Measurements from ENCODE around the gene STEAP3.

STEAP3 gene

GRCh38 chr2:119246884-119247843, 23.5 kb downstream of the STEAP3 start:
- Histone ChIP-seq H3K36me3 (ENCODE audit: control insufficient read depth in 4 of 4, insufficient read depth in 4 of 4, low read length in 3 of 4) (peaks cover 0 to 59% (median 2%) of the 10 kb centered on the region in 4 experiments), H3K4me3 (ENCODE audit: control insufficient read depth in 1 of 7, extremely low read depth in 1 of 7, insufficient read depth in 4 of 7, low read depth in 2 of 7, low read length in 6 of 7) (no peak overlapping the region), H3K9me3 (ENCODE audit: control extremely low read depth in 1 of 5, control insufficient read depth in 4 of 5, insufficient read depth in 2 of 5, low read depth in 1 of 5, low read length in 4 of 5) (peaks cover 0 to 8% (median 5%) of the 10 kb centered on the region in 5 experiments), H3K27ac (ENCODE audit: insufficient read depth in 1 of 2, low read depth in 1 of 2, low read length in 2 of 2, poor library complexity in 1 of 2, severe bottlenecking in 2 of 2) (no peak overlapping the region), H3K27me3 (replicated peaks in 2 of 5; ENCODE audit: control insufficient read depth in 4 of 5, insufficient read depth in 5 of 5, low read length in 4 of 5) (no peaks in the 10 kb centered on the region), H3K4me1 (ENCODE audit: control extremely low read depth in 1 of 4, control insufficient read depth in 4 of 4, insufficient read depth in 4 of 4, low read length in 3 of 4) (no peaks in the 10 kb centered on the region)
- POLR2A ChIA-PET = no interaction called here
- DNase-seq = no peak
- WGBS (ENCODE audit: insufficient coverage) = 95% methylated on average over 24 of the region's 24 CpGs
- CTCF ChIA-PET = no interaction called here

GRCh38 chr2:119247844-119248271, 24.2 kb downstream of the STEAP3 start:
- Histone ChIP-seq H3K4me3 (ENCODE audit: control insufficient read depth in 1 of 7, extremely low read depth in 1 of 7, insufficient read depth in 4 of 7, low read depth in 2 of 7, low read length in 6 of 7) (no peak overlapping the region), H3K27ac (ENCODE audit: insufficient read depth in 1 of 2, low read depth in 1 of 2, low read length in 2 of 2, poor library complexity in 1 of 2, severe bottlenecking in 2 of 2) (no peak overlapping the region), H3K4me1 (ENCODE audit: control extremely low read depth in 1 of 4, control insufficient read depth in 4 of 4, insufficient read depth in 4 of 4, low read length in 3 of 4) (no peaks in the 10 kb centered on the region), H3K27me3 (replicated peaks in 2 of 5; ENCODE audit: control insufficient read depth in 4 of 5, insufficient read depth in 5 of 5, low read length in 4 of 5) (no peaks in the 10 kb centered on the region), H3K36me3 (ENCODE audit: control insufficient read depth in 4 of 4, insufficient read depth in 4 of 4, low read length in 3 of 4) (peaks cover 0 to 65% (median 2%) of the 10 kb centered on the region in 4 experiments), H3K9me3 (ENCODE audit: control extremely low read depth in 1 of 5, control insufficient read depth in 4 of 5, insufficient read depth in 2 of 5, low read depth in 1 of 5, low read length in 4 of 5) (peaks cover 0 to 8% (median 5%) of the 10 kb centered on the region in 5 experiments)
- DNase-seq = no peak
- ChIA-PET POLR2A (no interaction called here), CTCF (no interaction called here)
- 96% methylated on average over 24 of the region's 29 CpGs for WGBS (ENCODE audit: insufficient coverage)

GRCh38 chr2:119248311-119248710, 24.7 kb downstream of the STEAP3 start:
- ChIA-PET POLR2A (no interaction called here), CTCF (no interaction called here)
- peaks cover 0 to 8% (median 5%) of the 10 kb centered on the region in 5 experiments for H3K9me3 ChIP-seq (ENCODE audit: control extremely low read depth in 1 of 5, control insufficient read depth in 4 of 5, insufficient read depth in 2 of 5, low read depth in 1 of 5, low read length in 4 of 5)
- no peak overlapping the region for H3K27ac ChIP-seq (ENCODE audit: insufficient read depth in 1 of 2, low read depth in 1 of 2, low read length in 2 of 2, poor library complexity in 1 of 2, severe bottlenecking in 2 of 2)
- no peaks in the 10 kb centered on the region for H3K27me3 ChIP-seq (replicated peaks in 2 of 5; ENCODE audit: control insufficient read depth in 4 of 5, insufficient read depth in 5 of 5, low read length in 4 of 5)
- H3K4me1 ChIP-seq (ENCODE audit: control extremely low read depth in 1 of 4, control insufficient read depth in 4 of 4, insufficient read depth in 4 of 4, low read length in 3 of 4) = no peaks in the 10 kb centered on the region
- DNase-seq = no peak
- 96% methylated on average over 7 of the region's 7 CpGs for WGBS (ENCODE audit: insufficient coverage)
- peaks cover 0 to 67% (median 2%) of the 10 kb centered on the region in 4 experiments for H3K36me3 ChIP-seq (ENCODE audit: control insufficient read depth in 4 of 4, insufficient read depth in 4 of 4, low read length in 3 of 4)
- no peak overlapping the region for H3K4me3 ChIP-seq (ENCODE audit: control insufficient read depth in 1 of 7, extremely low read depth in 1 of 7, insufficient read depth in 4 of 7, low read depth in 2 of 7, low read length in 6 of 7)

- Histone ChIP-seq H3K36me3 (ENCODE audit: control insufficient read depth in 4 of 4, insufficient read depth in 4 of 4, low read length in 3 of 4) (peaks cover 0 to 67% (median 2%) of the 10 kb centered on the region in 4 experiments), H3K4me1 (ENCODE audit: control extremely low read depth in 1 of 4, control insufficient read depth in 4 of 4, insufficient read depth in 4 of 4, low read length in 3 of 4) (no peaks in the 10 kb centered on the region), H3K27me3 (replicated peaks in 2 of 5; ENCODE audit: control insufficient read depth in 4 of 5, insufficient read depth in 5 of 5, low read length in 4 of 5) (no peaks in the 10 kb centered on the region), H3K9me3 (ENCODE audit: control extremely low read depth in 1 of 5, control insufficient read depth in 4 of 5, insufficient read depth in 2 of 5, low read depth in 1 of 5, low read length in 4 of 5) (peaks cover 0 to 8% (median 5%) of the 10 kb centered on the region in 5 experiments), H3K27ac (ENCODE audit: insufficient read depth in 1 of 2, low read depth in 1 of 2, low read length in 2 of 2, poor library complexity in 1 of 2, severe bottlenecking in 2 of 2) (no peak overlapping the region), H3K4me3 (ENCODE audit: control insufficient read depth in 1 of 7, extremely low read depth in 1 of 7, insufficient read depth in 4 of 7, low read depth in 2 of 7, low read length in 6 of 7) (no peak overlapping the region)
- DNase-seq = no peak
- CTCF ChIA-PET = interaction anchor here (1.3 kb wide), 1 partner anchor 18 kb away, joined by 4 read pairs; no protein-coding TSS in a partner anchor
- 100% methylated on average over 4 of the region's 5 CpGs for WGBS (ENCODE audit: insufficient coverage)
- POLR2A ChIA-PET = no interaction called here
Observed at GRCh38 chr2:119248751-119249150, 25.1 kb downstream of the STEAP3 start.

GRCh38 chr2:119249311-119249710, 25.7 kb downstream of the STEAP3 start:
- ChIA-PET POLR2A (no interaction called here), CTCF (interaction anchor here (1.3 kb wide), 1 partner anchor 18 kb away, joined by 4 read pairs; no protein-coding TSS in a partner anchor)
- H3K4me3 ChIP-seq (ENCODE audit: control insufficient read depth in 1 of 7, extremely low read depth in 1 of 7, insufficient read depth in 4 of 7, low read depth in 2 of 7, low read length in 6 of 7) = no peak overlapping the region
- DNase-seq = no peak
- H3K9me3 ChIP-seq (ENCODE audit: control extremely low read depth in 1 of 5, control insufficient read depth in 4 of 5, insufficient read depth in 2 of 5, low read depth in 1 of 5, low read length in 4 of 5) = peaks cover 0 to 8% (median 5%) of the 10 kb centered on the region in 5 experiments
- H3K27ac ChIP-seq (ENCODE audit: insufficient read depth in 1 of 2, low read depth in 1 of 2, low read length in 2 of 2, poor library complexity in 1 of 2, severe bottlenecking in 2 of 2) = no peak overlapping the region
- H3K36me3 ChIP-seq (ENCODE audit: control insufficient read depth in 4 of 4, insufficient read depth in 4 of 4, low read length in 3 of 4) = peaks cover 0 to 67% (median 2%) of the 10 kb centered on the region in 4 experiments
- no peaks in the 10 kb centered on the region for H3K4me1 ChIP-seq (ENCODE audit: control extremely low read depth in 1 of 4, control insufficient read depth in 4 of 4, insufficient read depth in 4 of 4, low read length in 3 of 4)
- no peaks in the 10 kb centered on the region for H3K27me3 ChIP-seq (replicated peaks in 2 of 5; ENCODE audit: control insufficient read depth in 4 of 5, insufficient read depth in 5 of 5, low read length in 4 of 5)
- 100% methylated on average over 3 of the region's 3 CpGs for WGBS (ENCODE audit: insufficient coverage)

GRCh38 chr2:119249855-119250717, 26.5 kb downstream of the STEAP3 start:
- peaks cover 0 to 8% (median 5%) of the 10 kb centered on the region in 5 experiments for H3K9me3 ChIP-seq (ENCODE audit: control extremely low read depth in 1 of 5, control insufficient read depth in 4 of 5, insufficient read depth in 2 of 5, low read depth in 1 of 5, low read length in 4 of 5)
- CTCF ChIA-PET = interaction anchor here (1.3 kb wide), 1 partner anchor 19 kb away, joined by 4 read pairs; no protein-coding TSS in a partner anchor
- H3K4me1 ChIP-seq (ENCODE audit: control extremely low read depth in 1 of 4, control insufficient read depth in 4 of 4, insufficient read depth in 4 of 4, low read length in 3 of 4) = no peaks in the 10 kb centered on the region
- no peak overlapping the region for H3K4me3 ChIP-seq (ENCODE audit: control insufficient read depth in 1 of 7, extremely low read depth in 1 of 7, insufficient read depth in 4 of 7, low read depth in 2 of 7, low read length in 6 of 7)
- DNase-seq = no peak
- WGBS (ENCODE audit: insufficient coverage) = 94% methylated on average over 9 of the region's 12 CpGs
- no peak overlapping the region for H3K27ac ChIP-seq (ENCODE audit: insufficient read depth in 1 of 2, low read depth in 1 of 2, low read length in 2 of 2, poor library complexity in 1 of 2, severe bottlenecking in 2 of 2)
- POLR2A ChIA-PET = no interaction called here
- H3K36me3 ChIP-seq (ENCODE audit: control insufficient read depth in 4 of 4, insufficient read depth in 4 of 4, low read length in 3 of 4) = peaks cover 0 to 74% (median 2%) of the 10 kb centered on the region in 4 experiments
- no peaks in the 10 kb centered on the region for H3K27me3 ChIP-seq (replicated peaks in 2 of 5; ENCODE audit: control insufficient read depth in 4 of 5, insufficient read depth in 5 of 5, low read length in 4 of 5)

All from common myeloid progenitor, CD34-positive (primary cell).